HCT116 (cell line): ENCODE results near the gene TRIM6.

Experiments
- CEBPB ChIP-seq: IDR thresholded peaks from 2 replicates; pipeline ENCODE4 v1.6.1; 2012; ENCODE audit warnings: low read depth
- CTCF ChIP-seq, 3 experiments: fragments of 200-600 bp in 1 of 3; sonication (generic) in 1 of 3; IDR thresholded peaks in 2 of 3; conservative IDR thresholded peaks in 1 of 3; 2 replicates each; pipeline ENCODE4 v1.5.1; 2012 to 2017; ENCODE audit warnings: low read depth in 2 of 3, low read length in 2 of 3, antibody characterized with exemption in 1 of 3, borderline replicate concordance in 1 of 3, control low read depth in 1 of 3, mild to moderate bottlenecking in 1 of 3, mixed read lengths in 1 of 3, mixed run types in 1 of 3, moderate library complexity in 1 of 3; ENCODE audit not compliant: insufficient read depth in 1 of 3
- EGR1 ChIP-seq: IDR thresholded peaks from 2 replicates; pipeline ENCODE4 v1.6.1; 2012; ENCODE audit warnings: low read depth
- EZH2 ChIP-seq: fragments of 200-600 bp; sonication (generic); IDR thresholded peaks from 2 replicates; pipeline ENCODE4 v1.6.1; 2017; ENCODE audit warnings: antibody characterized with exemption, mixed run types
- EZH2phosphoT487 ChIP-seq: fragments of 200-600 bp; IDR thresholded peaks from 2 replicates; pipeline ENCODE4 v1.6.1; 2018; ENCODE audit warnings: antibody characterized with exemption, borderline replicate concordance
- POLR2A ChIP-seq: IDR thresholded peaks from 2 replicates; pipeline ENCODE4 v1.7.0; 2011; ENCODE audit warnings: borderline replicate concordance; ENCODE audit not compliant: insufficient read depth, insufficient read length; ENCODE audit errors: extremely low read depth
- POLR2AphosphoS5 ChIP-seq: IDR thresholded peaks from 2 replicates; pipeline ENCODE4 v1.6.1; 2011; ENCODE audit warnings: mild to moderate bottlenecking, low read depth, low read length, moderate library complexity
- RAD21 ChIP-seq: IDR thresholded peaks from 2 replicates; pipeline ENCODE4 v1.6.1; 2012; ENCODE audit warnings: low read depth, mild to moderate bottlenecking
- REST ChIP-seq: IDR thresholded peaks from 2 replicates; pipeline ENCODE4 v1.6.1; 2012; ENCODE audit warnings: low read depth
- SIN3A ChIP-seq: IDR thresholded peaks from 2 replicates; pipeline ENCODE4 v1.6.1; 2012; ENCODE audit warnings: low read depth
- YY1 ChIP-seq: IDR thresholded peaks from 2 replicates; pipeline ENCODE4 v1.6.1; 2011; ENCODE audit warnings: low read length, low read depth, moderate library complexity, mild to moderate bottlenecking; ENCODE audit not compliant: insufficient replicate concordance; ENCODE audit errors: extremely low read depth
- ZFX ChIP-seq: fragments of 450-650 bp; IDR thresholded peaks from 2 replicates; pipeline ENCODE4 v1.6.1; 2017
- ZNF274 ChIP-seq: fragments of 200-500 bp; sonication (Bioruptor generic); IDR thresholded peaks from 2 replicates; pipeline ENCODE4 v1.6.1; 2014; ENCODE audit warnings: mild to moderate bottlenecking, low read depth, low read length, inconsistent platforms

- TF ChIP-seq EZH2phosphoT487 (no peak), EGR1 (no peak), POLR2AphosphoS5 (no peak), EZH2 (no peak), CTCF (IDR thresholded peaks at IDR 0.05 in 2 of 3, conservative IDR thresholded peaks at IDR 0.05 in 1 of 3; ENCODE audit: borderline replicate concordance in 1 of 3, insufficient read depth in 1 of 3, low read depth in 2 of 3, low read length in 2 of 3) (peak; percentile 85 to 98 (median 95)), YY1 (no peak), REST (no peak), SIN3A (no peak), ZFX (no peak), RAD21 (peak; percentile 66), CEBPB (no peak), POLR2A (no peak), ZNF274 (no peak)
Observed at GRCh38 chr11:5600374-5600851, 4.0 kb downstream of the TRIM6 start.
